ENCODE data around the gene MOGAT2. TPM values are rescaled to one million over a fixed set of nuclear protein-coding genes. Genes with fewer than 3 reads are reported as not detected.

Gene MOGAT2
- total and polyA plus RNA-seq, 2 of the 13 experiments (the other 11 are each of a cell fraction or from before 2014, with no cell fraction given) = 27.2 to 27.8 TPM

- peak; percentile 92 for TF ChIP-seq ZNF234 (CRISPR knock-in tag; conservative IDR thresholded peaks at IDR 0.05)
- TF ChIP-seq, protein P1, sequence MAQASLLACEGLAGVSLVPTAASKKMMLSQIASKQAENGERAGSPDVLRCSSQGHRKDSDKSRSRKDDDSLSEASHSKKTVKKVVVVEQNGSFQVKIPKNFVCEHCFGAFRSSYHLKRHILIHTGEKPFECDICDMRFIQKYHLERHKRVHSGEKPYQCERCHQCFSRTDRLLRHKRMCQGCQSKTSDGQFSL (CRISPR knock-in tag; IDR thresholded peaks at IDR 0.05) = peak; percentile 68
- no peak for TF ChIP-seq PAX8 (CRISPR knock-in tag; IDR thresholded peaks at IDR 0.05; ENCODE audit: borderline replicate concordance)
- no peak for TF ChIP-seq ZNF34 (CRISPR knock-in tag; IDR thresholded peaks at IDR 0.05; ENCODE audit: borderline replicate concordance)
- no peak for TF ChIP-seq SP2 (CRISPR knock-in tag; IDR thresholded peaks at IDR 0.05)
- TF ChIP-seq ZNF318 (CRISPR knock-in tag; IDR thresholded peaks at IDR 0.05) = no peak
- TF ChIP-seq MTF2 (CRISPR knock-in tag; IDR thresholded peaks at IDR 0.05; ENCODE audit: borderline replicate concordance) = no peak; the same call in 1 of the 2 replicates
- TF ChIP-seq IRX3 (CRISPR knock-in tag; IDR thresholded peaks at IDR 0.05; ENCODE audit: borderline replicate concordance, low read depth) = peak; percentile 96; the same call in 1 of the 2 replicates
- TF ChIP-seq ZNF644 (CRISPR knock-in tag; IDR thresholded peaks at IDR 0.05; ENCODE audit: low read depth) = no peak
- peak; percentile 68 for TF ChIP-seq ZNF883 (CRISPR knock-in tag; IDR thresholded peaks at IDR 0.05; ENCODE audit: not compliant biosample characterization)
- 0 out of 2 replicates have a peak, but pooled peaks have one; percentile 41 for TF ChIP-seq NCOA1 (CRISPR knock-in tag; IDR thresholded peaks at IDR 0.05)
- TF ChIP-seq IRF1 (CRISPR knock-in tag; IDR thresholded peaks at IDR 0.05; ENCODE audit: low read depth) = no peak
- TF ChIP-seq CEBPG (CRISPR knock-in tag; IDR thresholded peaks at IDR 0.05) = no peak; the same call in 1 of the 2 replicates
- TF ChIP-seq ZNF720 (CRISPR knock-in tag; IDR thresholded peaks at IDR 0.05) = no peak
- TF ChIP-seq ZNF235 (CRISPR knock-in tag; IDR thresholded peaks at IDR 0.05; ENCODE audit: borderline replicate concordance) = 0 out of 2 replicates have a peak, but pooled peaks have one; percentile 61
- peak; percentile 81; the same call in 1 of the 2 replicates for TF ChIP-seq E2F1 (CRISPR knock-in tag; IDR thresholded peaks at IDR 0.05)
- TF ChIP-seq ZNF672 (CRISPR knock-in tag; IDR thresholded peaks at IDR 0.05) = no peak
- no peak for TF ChIP-seq TCF7L2 (IDR thresholded peaks at IDR 0.05; ENCODE audit: low read depth, low read length)
- no peak for TF ChIP-seq ZNF101 (CRISPR knock-in tag; IDR thresholded peaks at IDR 0.05; ENCODE audit: borderline replicate concordance, low read depth)
These were observed 50.7 kb downstream of the MOGAT2 start, which contains the start of gene DGAT2 (continued) for GRCh38 chr11:75768112-75768908.
